HG03521 (cell line): ENCODE results near the gene HSPA6.
"Not testable (repeated sequence)": the region's sequence is repeated elsewhere in the genome, so short reads cannot be mapped to it uniquely, and the experiment has no call there.

Experiments used
- ATAC-seq: cut with Tn5 transposase; IDR thresholded peaks from one replicate; pipeline ENCODE4 v1.9.1; 2021; ENCODE audit warnings: mild to moderate bottlenecking, moderate library complexity; ENCODE audit not compliant: unreplicated experiment

Gene HSPA6

GRCh38 chr1:161523817-161524741 lies at the start of gene HSPA6:
Gene HSPA6, plus strand, starts transcription at chr1:161524540. Its CDS starts 119 bp downstream, at chr1:161524659.
- peak; percentile 44 for ATAC-seq

GRCh38 chr1:161477711-161478110 lies 46.6 kb upstream of the HSPA6 start:
- ATAC-seq, result not testable (repeated sequence)

- ATAC-seq, result no peak
These were observed 45.4 kb upstream of the HSPA6 start for GRCh38 chr1:161478985-161479384.

- ATAC-seq, result no peak
These were observed 43.8 kb upstream of the HSPA6 start for GRCh38 chr1:161480381-161481035.

GRCh38 chr1:161481624-161482392 lies 42.5 kb upstream of the HSPA6 start:
- ATAC-seq, result no peak

- ATAC-seq, result no peak
These were observed 41.7 kb upstream of the HSPA6 start for GRCh38 chr1:161482610-161483009.

- no peak for ATAC-seq
These were observed 41.0 kb upstream of the HSPA6 start for GRCh38 chr1:161483361-161483760.

GRCh38 chr1:161484613-161485012 lies 39.7 kb upstream of the HSPA6 start:
- no peak for ATAC-seq

GRCh38 chr1:161486806-161487741 lies 37.3 kb upstream of the HSPA6 start:
- no peak for ATAC-seq

- no peak for ATAC-seq
These were observed 32.9 kb upstream of the HSPA6 start for GRCh38 chr1:161491472-161491871.

GRCh38 chr1:161492827-161493226 lies 31.5 kb upstream of the HSPA6 start:
- ATAC-seq, result no peak

GRCh38 chr1:161494091-161494735 lies 30.1 kb upstream of the HSPA6 start:
- ATAC-seq, result no peak

- no peak for ATAC-seq
These were observed 28.9 kb upstream of the HSPA6 start for GRCh38 chr1:161495490-161495889.

GRCh38 chr1:161497961-161498360 lies 26.4 kb upstream of the HSPA6 start:
- no peak for ATAC-seq

- ATAC-seq, result no peak
These were observed 25.7 kb upstream of the HSPA6 start for GRCh38 chr1:161498646-161499045.

GRCh38 chr1:161499099-161500039 lies 25.0 kb upstream of the HSPA6 start:
- no peak for ATAC-seq

GRCh38 chr1:161501234-161501633 lies 23.1 kb upstream of the HSPA6 start:
- no peak for ATAC-seq

GRCh38 chr1:161502181-161502580 lies 22.2 kb upstream of the HSPA6 start:
- ATAC-seq, result no peak
